ENCODE measurements around the gene ZCCHC4.
A peak's percentile ranks its signal among the peaks of the same experiment; 100 is the strongest.

The ZCCHC4 gene

GRCh38 chr4:25312496-25313200 lies at the start of gene ZCCHC4:
TSS of gene ZCCHC4 (plus strand) at chr4:25312774. CDS start at chr4:25312810, 36 bp downstream.
- peak; percentile 88 for DNase-seq
- peak; percentile 98 for ATAC-seq

- no peak for DNase-seq
- no peak for ATAC-seq
These were observed 40.7 kb upstream of the ZCCHC4 start for GRCh38 chr4:25271866-25272265.

GRCh38 chr4:25280210-25280609 lies 32.4 kb upstream of the ZCCHC4 start:
- DNase-seq (no peak), ATAC-seq (no peak)

- ATAC-seq, result no peak
These were observed 28.6 kb upstream of the ZCCHC4 start for GRCh38 chr4:25283948-25284347.

GRCh38 chr4:25284466-25284865 lies 28.1 kb upstream of the ZCCHC4 start:
- ATAC-seq, result no peak

More at GRCh38 chr4:25283948-25284347, 28.6 kb upstream of the ZCCHC4 start:
- DNase-seq, result no peak

GRCh38 chr4:25290490-25291067 lies 22.0 kb upstream of the ZCCHC4 start:
- DNase-seq, result no peak
- no peak for ATAC-seq

More at GRCh38 chr4:25284466-25284865, 28.1 kb upstream of the ZCCHC4 start:
- DNase-seq, result no peak

- no peak for DNase-seq
These were observed 21.3 kb upstream of the ZCCHC4 start for GRCh38 chr4:25291158-25291733.

GRCh38 chr4:25297528-25298242 lies 14.9 kb upstream of the ZCCHC4 start:
- ATAC-seq (no peak), DNase-seq (no peak)

More at GRCh38 chr4:25291158-25291733, 21.3 kb upstream of the ZCCHC4 start:
- ATAC-seq, result no peak

- DNase-seq (no peak), ATAC-seq (no peak)
These were observed 12.9 kb upstream of the ZCCHC4 start for GRCh38 chr4:25299476-25300203.

GRCh38 chr4:25301471-25301870 lies 11.1 kb upstream of the ZCCHC4 start:
- DNase-seq, result no peak
- ATAC-seq, result no peak

- no peak for DNase-seq
- no peak for ATAC-seq
These were observed 9.9 kb upstream of the ZCCHC4 start for GRCh38 chr4:25302626-25303025.

GRCh38 chr4:25303578-25303977 lies 9.0 kb upstream of the ZCCHC4 start:
- no peak for DNase-seq
- no peak for ATAC-seq

GRCh38 chr4:25306518-25307057 lies 6.0 kb upstream of the ZCCHC4 start:
- DNase-seq (no peak), ATAC-seq (no peak)

- DNase-seq (no peak), ATAC-seq (no peak)
These were observed 5.0 kb upstream of the ZCCHC4 start for GRCh38 chr4:25307596-25307995.

GRCh38 chr4:25308306-25308705 lies 4.3 kb upstream of the ZCCHC4 start:
- no peak for ATAC-seq

GRCh38 chr4:25308761-25309160 lies 3.8 kb upstream of the ZCCHC4 start:
- ATAC-seq, result no peak
- no peak for DNase-seq

More at GRCh38 chr4:25308306-25308705, 4.3 kb upstream of the ZCCHC4 start:
- no peak for DNase-seq

- ATAC-seq, result no peak
- DNase-seq, result no peak
These were observed 2.3 kb upstream of the ZCCHC4 start for GRCh38 chr4:25310066-25310802.

- no peak for ATAC-seq
- DNase-seq, result no peak
These were observed 1.8 kb upstream of the ZCCHC4 start for GRCh38 chr4:25310803-25311166.

GRCh38 chr4:25313201-25313895 lies 774 bp downstream of the ZCCHC4 start:
- no peak for DNase-seq
- ATAC-seq, result no peak

GRCh38 chr4:25320336-25320735 lies 7.8 kb downstream of the ZCCHC4 start:
- DNase-seq (no peak), ATAC-seq (peak; percentile 73)

GRCh38 chr4:25320773-25321172 lies 8.2 kb downstream of the ZCCHC4 start:
- peak; percentile 95 for ATAC-seq
- no peak for DNase-seq

All from stimulated activated naive CD8-positive, alpha-beta T cell treated with anti-CD3 and anti-CD28 coated beads, Interleukin-15, Interleukin-2, amounts not matched to agents 100 U/mL and 50 U/mL, for 24 hours (primary cell).